Karpas-422 (cell line): ENCODE measurements around the gene PRRT1. TPM values are rescaled to one million over a fixed set of nuclear protein-coding genes. Genes with fewer than 3 reads are reported as not detected.

ENCODE experiments used
- DNase-seq: peaks from one replicate; pipeline ENCODE4 v3.0.0-alpha.2; 2015
- H2AFZ ChIP-seq: fragments of 200-600 bp; sonication (generic); 2 replicates; pipeline ENCODE4 v1.6.1; 2014; ENCODE audit warnings: antibody characterized with exemption, low read length, mixed read lengths
- H3K27ac ChIP-seq: fragments of 200-600 bp; sonication (generic); 2 replicates; pipeline ENCODE4 v1.5.1; 2014; ENCODE audit warnings: mild to moderate bottlenecking, low read length, moderate library complexity
- H3K27me3 ChIP-seq: fragments of 200-600 bp; sonication (generic); 2 replicates; pipeline ENCODE4 v1.6.1; 2014; ENCODE audit warnings: low read length, mixed read lengths
- H3K36me3 ChIP-seq: fragments of 200-600 bp; sonication (generic); 2 replicates; pipeline ENCODE4 v1.6.1; 2014; ENCODE audit warnings: low read length, mixed read lengths; ENCODE audit not compliant: insufficient read depth
- H3K4me1 ChIP-seq: fragments of 200-600 bp; sonication (generic); 2 replicates; pipeline ENCODE4 v1.6.1; 2014; ENCODE audit warnings: mild to moderate bottlenecking, low read length, mixed read lengths
- H3K4me2 ChIP-seq: fragments of 200-600 bp; sonication (generic); 2 replicates; pipeline ENCODE4 v1.6.1; 2014; ENCODE audit warnings: low read length, low read depth, mild to moderate bottlenecking; ENCODE audit not compliant: poor library complexity, severe bottlenecking
- H3K4me3 ChIP-seq: fragments of 200-600 bp; sonication (generic); 2 replicates; pipeline ENCODE4 v1.5.1; 2014; ENCODE audit warnings: mild to moderate bottlenecking, antibody characterized with exemption, low read length, mixed read lengths
- H3K79me2 ChIP-seq: fragments of 200-600 bp; sonication (generic); 2 replicates; pipeline ENCODE4 v1.6.1; 2014; ENCODE audit warnings: mild to moderate bottlenecking, low read length, mixed read lengths
- H3K9ac ChIP-seq: fragments of 200-600 bp; sonication (generic); 2 replicates; pipeline ENCODE4 v1.6.0; 2014; ENCODE audit warnings: low read length
- H3K9me2 ChIP-seq: fragments of 200-600 bp; sonication (generic), shearing (Covaris generic); replicated peaks from 2 replicates; pipeline ENCODE4 v1.6.0; 2014; ENCODE audit warnings: mild to moderate bottlenecking, low read length, moderate library complexity; ENCODE audit not compliant: insufficient read depth
- H3K9me3 ChIP-seq: fragments of 300-700, 200-600 bp; sonication (generic); 2 replicates; pipeline ENCODE4 v1.6.1; 2014; ENCODE audit warnings: low read length, mixed read lengths
- H4K20me1 ChIP-seq: fragments of 200-600 bp; sonication (generic); 2 replicates; pipeline ENCODE4 v1.6.1; 2014; ENCODE audit warnings: mild to moderate bottlenecking, antibody characterized with exemption, low read length, low read depth; ENCODE audit not compliant: insufficient read depth
- total RNA-seq: library from RNA; depleted of rRNA; stranded (reverse); fragments of >200 nt; shearing (Covaris generic); gene quantifications from 2 replicates; pipeline ENCODE4 v1.2.3, GENCODE V29; 2014; ENCODE audit warnings: low replicate concordance; rRNA removed

Gene PRRT1
- 0.29 and 0.75 TPM in 2 replicates for total RNA-seq

- peaks cover 22% of the 10 kb centered on the region for H3K4me1 ChIP-seq
- H3K9me2 ChIP-seq, result no peaks in the 10 kb centered on the region
- no peaks in the 10 kb centered on the region for H3K36me3 ChIP-seq
- H3K4me2 ChIP-seq, result peak within 1 kb of the TSS; percentile 80
- no peak within 1 kb of the TSS for H2AFZ ChIP-seq
- H3K9me3 ChIP-seq, result no peaks in the 10 kb centered on the region
- no peak within 1 kb of the TSS for H3K4me3 ChIP-seq
- no peak within 1 kb of the TSS for H3K9ac ChIP-seq
- no peak within 1 kb of the TSS for H3K27ac ChIP-seq
- no peaks in the 10 kb centered on the region for H4K20me1 ChIP-seq
- DNase-seq, result no peak
- no peaks in the 10 kb centered on the region for H3K27me3 ChIP-seq
- peaks cover 10% of the 10 kb centered on the region; the same call in 1 of the 2 replicates for H3K79me2 ChIP-seq
These were observed at the start of gene PRRT1 for GRCh38 chr6:32151863-32152768. PRRT1 (minus strand) TSS chr6:32151939; CDS start chr6:32151827, 112 bp downstream.

GRCh38 chr6:32200711-32201475 lies 49.2 kb upstream of the PRRT1 start:
- Histone ChIP-seq H4K20me1 (no peaks in the 10 kb centered on the region), H3K79me2 (no peaks in the 10 kb centered on the region), H3K36me3 (no peaks in the 10 kb centered on the region), H3K9me3 (no peaks in the 10 kb centered on the region), H3K27ac (no peak overlapping the region), H2AFZ (no peak overlapping the region), H3K27me3 (no peaks in the 10 kb centered on the region), H3K4me2 (no peak overlapping the region), H3K4me3 (no peak overlapping the region), H3K4me1 (peaks cover 18% of the 10 kb centered on the region), H3K9ac (no peak overlapping the region), H3K9me2 (no peaks in the 10 kb centered on the region)
- peak; percentile 29 for DNase-seq

- no peaks in the 10 kb centered on the region for H3K36me3 ChIP-seq
- no peak overlapping the region for H3K9ac ChIP-seq
- peak; percentile 35 for DNase-seq
- H4K20me1 ChIP-seq, result no peaks in the 10 kb centered on the region
- H3K4me3 ChIP-seq, result no peak overlapping the region
- no peaks in the 10 kb centered on the region for H3K9me3 ChIP-seq
- no peaks in the 10 kb centered on the region for H3K9me2 ChIP-seq
- no peak overlapping the region for H3K4me2 ChIP-seq
- peaks cover 33% of the 10 kb centered on the region for H3K4me1 ChIP-seq
- no peaks in the 10 kb centered on the region for H3K27me3 ChIP-seq
- no peak overlapping the region for H2AFZ ChIP-seq
- H3K27ac ChIP-seq, result no peak overlapping the region
- no peaks in the 10 kb centered on the region for H3K79me2 ChIP-seq
These were observed 47.1 kb upstream of the PRRT1 start for GRCh38 chr6:32198866-32199265.

- no peaks in the 10 kb centered on the region for H3K79me2 ChIP-seq
- H3K9me2 ChIP-seq, result no peaks in the 10 kb centered on the region
- H3K27me3 ChIP-seq, result no peaks in the 10 kb centered on the region
- H3K36me3 ChIP-seq, result no peaks in the 10 kb centered on the region
- H3K9ac ChIP-seq, result no peak overlapping the region
- no peak overlapping the region for H2AFZ ChIP-seq
- no peak for DNase-seq
- no peak overlapping the region for H3K4me3 ChIP-seq
- no peak overlapping the region for H3K4me2 ChIP-seq
- H3K27ac ChIP-seq, result no peak overlapping the region
- peaks cover 36% of the 10 kb centered on the region for H3K4me1 ChIP-seq
- no peaks in the 10 kb centered on the region for H4K20me1 ChIP-seq
- no peaks in the 10 kb centered on the region for H3K9me3 ChIP-seq
These were observed 46.6 kb upstream of the PRRT1 start for GRCh38 chr6:32198345-32198696.

GRCh38 chr6:32196682-32197616 lies 45.2 kb upstream of the PRRT1 start:
- H2AFZ ChIP-seq, result peak overlapping the region; percentile 33; the same call in 1 of the 2 replicates
- peak overlapping the region; percentile 94 for H3K9ac ChIP-seq
- peak overlapping the region; percentile 88 for H3K4me3 ChIP-seq
- H3K4me1 ChIP-seq, result peaks cover 45% of the 10 kb centered on the region
- H3K9me2 ChIP-seq, result no peaks in the 10 kb centered on the region
- DNase-seq, result peak; percentile 62
- H3K36me3 ChIP-seq, result no peaks in the 10 kb centered on the region
- H3K4me2 ChIP-seq, result peak overlapping the region; percentile 98
- H3K79me2 ChIP-seq, result peaks cover 10% of the 10 kb centered on the region
- H4K20me1 ChIP-seq, result no peaks in the 10 kb centered on the region
- no peaks in the 10 kb centered on the region for H3K27me3 ChIP-seq
- H3K9me3 ChIP-seq, result no peaks in the 10 kb centered on the region
- peak overlapping the region; percentile 83; the same call in 1 of the 2 replicates for H3K27ac ChIP-seq

- H3K36me3 ChIP-seq, result no peaks in the 10 kb centered on the region
- H3K27me3 ChIP-seq, result no peaks in the 10 kb centered on the region
- DNase-seq, result peak; percentile 96
- no peaks in the 10 kb centered on the region for H4K20me1 ChIP-seq
- H3K79me2 ChIP-seq, result peaks cover 18% of the 10 kb centered on the region
- peaks cover 54% of the 10 kb centered on the region for H3K4me1 ChIP-seq
- peak overlapping the region; percentile 94 for H3K9ac ChIP-seq
- peak overlapping the region; percentile 33; the same call in 1 of the 2 replicates for H2AFZ ChIP-seq
- peak overlapping the region; percentile 88 for H3K4me3 ChIP-seq
- peak overlapping the region; percentile 83 for H3K27ac ChIP-seq
- no peaks in the 10 kb centered on the region for H3K9me2 ChIP-seq
- peak overlapping the region; percentile 98 for H3K4me2 ChIP-seq
- no peaks in the 10 kb centered on the region for H3K9me3 ChIP-seq
These were observed 44.4 kb upstream of the PRRT1 start for GRCh38 chr6:32195902-32196681.

GRCh38 chr6:32195652-32195901 lies 43.8 kb upstream of the PRRT1 start:
- Histone ChIP-seq H3K79me2 (peaks cover 22% of the 10 kb centered on the region), H3K9me2 (no peaks in the 10 kb centered on the region), H3K4me1 (peaks cover 58% of the 10 kb centered on the region), H2AFZ (no peak overlapping the region), H3K36me3 (no peaks in the 10 kb centered on the region), H3K27ac (no peak overlapping the region; the same call in 1 of the 2 replicates), H3K9ac (peak overlapping the region; percentile 98), H3K4me3 (peak overlapping the region; percentile 89; the same call in 1 of the 2 replicates), H3K9me3 (no peaks in the 10 kb centered on the region), H4K20me1 (no peaks in the 10 kb centered on the region), H3K4me2 (peak overlapping the region; percentile 100), H3K27me3 (no peaks in the 10 kb centered on the region)
- peak; percentile 100 for DNase-seq
